ENCODE measurements around the gene TBRG1.

The TBRG1 gene

DNA sequence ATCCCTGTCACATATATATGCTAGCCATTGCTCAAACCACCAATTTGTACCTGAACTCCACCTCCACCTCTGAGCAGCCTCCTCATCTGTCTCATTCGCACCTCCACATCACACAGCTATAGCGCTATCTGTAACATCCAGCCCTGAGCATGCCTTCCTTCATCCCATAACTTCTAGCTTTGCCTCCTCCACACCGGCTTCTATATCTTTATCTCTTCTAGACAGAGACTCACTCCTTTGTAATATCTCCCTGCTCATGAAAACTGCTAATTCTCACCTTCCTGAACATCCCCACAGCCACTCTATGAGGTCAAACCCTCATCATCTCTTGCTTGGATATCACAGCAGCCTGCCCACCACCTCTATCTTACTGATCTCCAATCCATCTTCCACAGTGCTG is 44.9 kb downstream of the TBRG1 start:
- Histone ChIP-seq H3K4me3 (ENCODE audit: low read depth in 1 of 2, low read length in 2 of 2) (no peak overlapping the region), H3K9me3 (ENCODE audit: low read length) (no peaks in the 10 kb centered on the region), H3K36me3 (ENCODE audit: insufficient read depth, low read length) (peaks cover 6% of the 10 kb centered on the region), H3K9ac (ENCODE audit: low read length) (no peak overlapping the region), H3K4me1 (ENCODE audit: insufficient read depth, low read length) (peaks cover 3% of the 10 kb centered on the region), H3K27ac (ENCODE audit: low read depth, low read length) (no peak overlapping the region), H3K27me3 (ENCODE audit: control insufficient read depth in 1 of 2, insufficient read depth in 2 of 2, low read length in 2 of 2) (no peaks in the 10 kb centered on the region)

DNA sequence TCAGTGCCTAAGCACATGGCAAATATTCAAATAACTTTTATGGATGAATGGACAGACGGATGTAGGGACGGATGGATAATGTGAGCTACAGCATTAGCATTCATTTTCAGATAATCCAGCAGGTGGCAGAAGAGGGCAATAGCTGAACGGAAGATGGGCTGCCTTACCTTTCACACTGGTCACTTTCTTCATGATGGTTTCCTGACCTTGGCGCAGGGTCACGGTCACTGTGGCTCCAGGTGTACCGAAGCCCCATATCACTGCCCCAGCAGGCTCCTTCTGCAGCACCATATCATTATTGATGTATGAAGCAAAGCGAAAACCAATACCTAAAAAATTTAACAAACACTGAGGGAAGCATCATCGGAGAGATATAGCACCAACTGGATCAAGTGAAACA is 46.5 kb downstream of the TBRG1 start:
- Histone ChIP-seq H3K4me1 (ENCODE audit: insufficient read depth, low read length) (peaks cover 11% of the 10 kb centered on the region), H3K36me3 (ENCODE audit: insufficient read depth, low read length) (peaks cover 6% of the 10 kb centered on the region), H3K27me3 (ENCODE audit: control insufficient read depth in 1 of 2, insufficient read depth in 2 of 2, low read length in 2 of 2) (no peaks in the 10 kb centered on the region), H3K9ac (ENCODE audit: low read length) (no peak overlapping the region), H3K27ac (ENCODE audit: low read depth, low read length) (no peak overlapping the region), H3K4me3 (ENCODE audit: low read depth in 1 of 2, low read length in 2 of 2) (no peak overlapping the region), H3K9me3 (ENCODE audit: low read length) (no peaks in the 10 kb centered on the region)

DNA sequence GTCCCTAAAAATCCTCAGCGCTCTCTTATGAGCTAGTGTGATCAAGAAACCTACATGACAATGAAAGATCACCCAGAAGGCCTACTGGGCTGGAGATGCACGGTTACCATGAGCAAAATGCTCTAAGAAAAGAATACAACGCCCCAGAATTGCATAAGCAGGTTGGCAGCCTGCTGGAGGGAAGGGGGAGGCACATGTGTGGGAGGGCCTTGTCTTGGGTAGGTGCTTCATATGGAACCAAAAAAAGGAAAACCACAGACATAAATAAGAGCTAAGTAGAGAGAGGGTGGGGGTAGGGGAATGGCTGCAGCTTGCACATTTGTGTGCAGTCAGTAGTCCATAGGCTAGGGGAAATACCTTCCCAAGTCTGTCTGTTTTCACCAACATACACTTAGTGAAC is 48.1 kb downstream of the TBRG1 start:
- Histone ChIP-seq H3K27ac (ENCODE audit: low read depth, low read length) (no peak overlapping the region), H3K36me3 (ENCODE audit: insufficient read depth, low read length) (peaks cover 6% of the 10 kb centered on the region), H3K9ac (ENCODE audit: low read length) (no peak overlapping the region), H3K4me3 (ENCODE audit: low read depth in 1 of 2, low read length in 2 of 2) (no peak overlapping the region), H3K9me3 (ENCODE audit: low read length) (no peaks in the 10 kb centered on the region), H3K27me3 (ENCODE audit: control insufficient read depth in 1 of 2, insufficient read depth in 2 of 2, low read length in 2 of 2) (no peaks in the 10 kb centered on the region), H3K4me1 (ENCODE audit: insufficient read depth, low read length) (peaks cover 19% of the 10 kb centered on the region)

DNA sequence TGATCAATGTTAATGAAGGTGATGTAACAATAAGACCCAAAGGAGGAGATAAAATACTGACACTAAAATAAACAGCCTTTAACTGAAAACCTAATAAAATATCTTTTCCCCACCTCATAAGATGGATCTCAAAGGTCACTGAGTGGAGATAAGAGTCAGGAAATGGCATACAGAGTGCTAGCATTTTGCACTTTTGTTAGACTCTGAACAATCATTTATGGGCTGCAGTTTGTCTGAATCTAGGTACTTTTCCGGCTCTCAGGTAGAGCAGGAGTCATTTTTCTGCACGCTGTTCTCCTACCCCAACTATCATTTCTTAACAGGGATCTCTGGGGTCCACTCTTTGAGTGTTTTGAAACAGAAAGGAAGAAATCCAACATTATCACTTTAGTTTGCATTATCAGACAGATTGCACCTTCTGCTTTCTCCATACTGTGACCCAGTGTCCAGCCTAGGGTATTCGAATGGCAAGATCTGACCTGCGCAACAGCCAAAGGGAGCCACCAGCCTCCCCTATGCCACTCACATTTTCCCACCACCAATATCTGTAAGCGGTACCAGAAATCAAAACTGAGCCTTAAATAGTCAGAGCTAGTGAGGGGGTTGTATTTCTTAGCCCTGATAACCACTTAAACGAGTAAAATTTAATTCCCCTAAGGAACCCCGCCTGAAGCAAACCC is 50.0 kb downstream of the TBRG1 start:
- H3K9ac ChIP-seq (ENCODE audit: low read length) = peak overlapping the region; percentile 75
- H3K27ac ChIP-seq (ENCODE audit: low read depth, low read length) = peak overlapping the region; percentile 91
- H3K36me3 ChIP-seq (ENCODE audit: insufficient read depth, low read length) = no peaks in the 10 kb centered on the region
- no peaks in the 10 kb centered on the region for H3K9me3 ChIP-seq (ENCODE audit: low read length)
- peak overlapping the region; percentile 75 to 80 for H3K4me3 ChIP-seq (ENCODE audit: low read depth in 1 of 2, low read length in 2 of 2)
- peaks cover 19% of the 10 kb centered on the region for H3K4me1 ChIP-seq (ENCODE audit: insufficient read depth, low read length)
- no peaks in the 10 kb centered on the region for H3K27me3 ChIP-seq (ENCODE audit: control insufficient read depth in 1 of 2, insufficient read depth in 2 of 2, low read length in 2 of 2)

DNA sequence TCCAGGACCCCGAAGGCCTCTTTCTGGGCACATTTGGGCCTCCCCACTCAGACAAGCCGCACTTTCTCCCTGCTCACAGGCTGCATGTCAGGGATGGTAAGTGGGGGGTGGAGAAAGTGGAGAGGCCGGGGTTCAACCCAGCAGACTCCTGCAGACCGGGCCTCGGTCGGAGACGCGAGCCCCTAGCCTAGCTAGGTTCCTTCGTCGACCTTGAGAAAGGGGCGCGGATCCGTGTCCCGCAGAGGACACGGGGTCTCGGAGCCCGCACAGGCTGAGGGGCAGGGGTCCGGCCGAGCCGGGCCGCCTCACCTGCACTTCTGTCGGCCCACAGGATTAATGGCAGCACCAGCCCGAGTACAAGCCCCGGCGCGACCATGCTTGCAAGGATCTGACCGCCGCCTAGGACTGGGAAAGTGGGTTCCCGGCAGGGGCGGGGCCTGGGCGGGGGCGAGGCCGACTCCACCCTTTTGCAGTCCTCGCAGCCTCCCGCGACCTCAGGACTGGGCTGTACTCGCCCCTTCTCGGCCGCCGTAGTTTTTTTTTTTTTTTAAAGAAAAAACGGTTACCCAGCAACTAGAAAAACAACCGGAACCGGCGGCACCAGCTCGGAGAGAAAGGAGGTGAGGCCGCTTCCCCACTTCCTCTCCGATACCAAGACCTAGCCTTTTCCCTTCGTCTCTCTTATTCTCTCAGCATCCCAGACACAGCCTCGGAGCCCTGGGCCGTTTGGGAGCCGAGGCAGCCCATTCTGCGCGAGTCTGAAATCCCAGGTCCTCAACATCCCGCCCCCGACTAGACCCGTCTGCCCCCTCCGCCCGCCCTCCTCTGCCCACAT is 50.9 kb downstream of the TBRG1 start, which contains the start of the genes SIAE and SPA17:
Gene SIAE (minus strand): TSS at position 407 of the 835 bp plus-strand sequence. CDS start 31 bp downstream, at position 376.
Gene SPA17 (plus strand): TSS at position 572 of the 835 bp plus-strand sequence. CDS start 1,361 bp downstream, outside the sequence.
- peak within 1 kb of the TSS; percentile 91 for H3K27ac ChIP-seq (ENCODE audit: low read depth, low read length)
- H3K4me3 ChIP-seq (ENCODE audit: low read depth in 1 of 2, low read length in 2 of 2) = peak within 1 kb of the TSS; percentile 75 to 80
- peak within 1 kb of the TSS; percentile 75 for H3K9ac ChIP-seq (ENCODE audit: low read length)
- H3K27me3 ChIP-seq (ENCODE audit: control insufficient read depth in 1 of 2, insufficient read depth in 2 of 2, low read length in 2 of 2) = no peaks in the 10 kb centered on the region
- peaks cover 19% of the 10 kb centered on the region for H3K4me1 ChIP-seq (ENCODE audit: insufficient read depth, low read length)
- no peaks in the 10 kb centered on the region for H3K36me3 ChIP-seq (ENCODE audit: insufficient read depth, low read length)
- H3K9me3 ChIP-seq (ENCODE audit: low read length) = no peaks in the 10 kb centered on the region

DNA sequence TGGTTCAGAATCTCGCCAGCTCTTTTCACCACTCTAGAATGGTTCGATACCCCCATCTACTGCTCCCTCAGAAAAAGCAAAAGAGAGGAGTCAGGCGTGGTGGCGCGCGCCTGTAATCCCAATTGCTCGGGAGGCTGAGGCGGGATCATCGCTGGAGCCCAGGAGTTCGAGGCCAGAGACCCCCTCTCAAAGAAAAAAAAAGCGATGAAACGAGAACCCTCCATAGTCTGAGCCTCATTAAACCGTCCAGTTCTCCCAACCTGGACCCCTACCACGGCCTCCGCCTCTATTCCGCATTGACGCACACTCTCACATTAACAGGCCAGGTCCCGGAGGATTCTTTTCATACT is 51.5 kb downstream of the TBRG1 start:
- Histone ChIP-seq H3K27ac (ENCODE audit: low read depth, low read length) (peak overlapping the region; percentile 69), H3K9ac (ENCODE audit: low read length) (no peak overlapping the region)

DNA sequence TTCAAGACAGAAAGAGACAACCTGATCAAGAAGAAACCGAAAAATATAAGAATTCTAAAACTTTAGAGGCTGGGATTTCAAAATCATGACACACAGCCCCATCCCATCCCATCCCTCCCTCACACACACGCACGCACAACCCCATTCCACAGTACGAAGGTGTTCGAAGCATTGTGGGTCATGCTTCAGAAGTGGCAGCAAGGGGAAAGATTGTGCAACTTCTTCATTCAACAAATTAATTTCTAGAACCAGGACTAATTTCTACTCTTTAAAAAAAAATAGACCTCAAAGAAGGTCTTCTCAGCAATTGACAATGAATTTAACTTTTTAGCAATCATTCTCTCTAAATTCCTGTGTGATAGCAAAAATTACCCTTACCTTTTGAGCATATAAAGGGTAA is 51.9 kb downstream of the TBRG1 start:
- Histone ChIP-seq H3K27me3 (ENCODE audit: control insufficient read depth in 1 of 2, insufficient read depth in 2 of 2, low read length in 2 of 2) (no peaks in the 10 kb centered on the region), H3K36me3 (ENCODE audit: insufficient read depth, low read length) (no peaks in the 10 kb centered on the region), H3K9ac (ENCODE audit: low read length) (no peak overlapping the region), H3K9me3 (ENCODE audit: low read length) (no peaks in the 10 kb centered on the region), H3K4me3 (ENCODE audit: low read depth in 1 of 2, low read length in 2 of 2) (peak overlapping the region; percentile 75 to 80), H3K4me1 (ENCODE audit: insufficient read depth, low read length) (peaks cover 19% of the 10 kb centered on the region), H3K27ac (ENCODE audit: low read depth, low read length) (peak overlapping the region; percentile 69)

More for the DNA sequence above, 51.5 kb downstream of the TBRG1 start:
- Histone ChIP-seq H3K4me1 (ENCODE audit: insufficient read depth, low read length) (peaks cover 19% of the 10 kb centered on the region), H3K4me3 (ENCODE audit: low read depth in 1 of 2, low read length in 2 of 2) (peak overlapping the region; percentile 75 to 80), H3K36me3 (ENCODE audit: insufficient read depth, low read length) (no peaks in the 10 kb centered on the region), H3K9me3 (ENCODE audit: low read length) (no peaks in the 10 kb centered on the region), H3K27me3 (ENCODE audit: control insufficient read depth in 1 of 2, insufficient read depth in 2 of 2, low read length in 2 of 2) (no peaks in the 10 kb centered on the region)

DNA sequence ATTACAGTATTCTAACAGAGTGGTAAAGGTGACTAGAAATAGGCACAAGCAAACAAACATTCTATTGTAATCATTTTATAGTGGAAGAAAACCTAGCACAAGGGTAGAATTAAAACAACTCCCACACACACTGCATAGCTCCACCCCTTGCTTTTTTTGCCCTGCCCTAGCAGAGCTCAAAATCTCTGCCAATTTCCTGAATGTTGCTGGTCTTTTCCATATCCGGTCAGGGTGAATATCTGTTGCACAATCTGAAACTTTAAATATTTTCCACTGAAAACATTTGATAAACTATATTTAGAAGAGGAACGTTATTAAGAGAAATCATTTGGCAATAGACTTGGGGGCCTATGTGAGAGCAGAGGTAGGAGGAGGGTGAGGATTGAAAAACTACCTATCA is 53.7 kb downstream of the TBRG1 start:
- no peak overlapping the region for H3K4me3 ChIP-seq (ENCODE audit: low read depth in 1 of 2, low read length in 2 of 2)
- H3K4me1 ChIP-seq (ENCODE audit: insufficient read depth, low read length) = peaks cover 19% of the 10 kb centered on the region
- H3K9ac ChIP-seq (ENCODE audit: low read length) = no peak overlapping the region
- no peaks in the 10 kb centered on the region for H3K27me3 ChIP-seq (ENCODE audit: control insufficient read depth in 1 of 2, insufficient read depth in 2 of 2, low read length in 2 of 2)
- no peak overlapping the region for H3K27ac ChIP-seq (ENCODE audit: low read depth, low read length)
- no peaks in the 10 kb centered on the region for H3K9me3 ChIP-seq (ENCODE audit: low read length)
- H3K36me3 ChIP-seq (ENCODE audit: insufficient read depth, low read length) = no peaks in the 10 kb centered on the region

DNA sequence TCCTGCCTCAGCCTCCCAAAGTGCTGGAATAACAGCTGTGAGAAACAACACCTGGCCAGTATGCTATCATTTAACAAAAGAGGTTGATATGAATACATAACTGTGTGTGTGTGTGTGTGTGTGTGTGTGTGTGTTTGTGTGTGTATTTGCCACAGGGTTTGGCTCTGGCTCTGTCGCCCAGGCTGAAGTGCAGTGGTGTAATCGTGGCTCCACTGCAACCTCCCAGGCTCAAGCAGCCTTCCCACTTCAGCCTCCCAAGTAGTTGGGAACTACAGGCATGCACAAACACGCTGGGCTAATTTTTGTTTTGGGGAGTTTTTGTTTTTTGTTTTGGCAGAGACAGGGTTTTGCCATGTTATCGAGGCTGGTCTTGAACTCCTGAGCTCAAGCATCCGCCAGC is 55.8 kb downstream of the TBRG1 start:
- Histone ChIP-seq H3K36me3 (ENCODE audit: insufficient read depth, low read length) (no peaks in the 10 kb centered on the region), H3K4me3 (ENCODE audit: low read depth in 1 of 2, low read length in 2 of 2) (no peak overlapping the region), H3K9me3 (ENCODE audit: low read length) (no peaks in the 10 kb centered on the region), H3K4me1 (ENCODE audit: insufficient read depth, low read length) (peaks cover 9% of the 10 kb centered on the region), H3K27me3 (ENCODE audit: control insufficient read depth in 1 of 2, insufficient read depth in 2 of 2, low read length in 2 of 2) (no peaks in the 10 kb centered on the region), H3K27ac (ENCODE audit: low read depth, low read length) (no peak overlapping the region), H3K9ac (ENCODE audit: low read length) (no peak overlapping the region)

DNA sequence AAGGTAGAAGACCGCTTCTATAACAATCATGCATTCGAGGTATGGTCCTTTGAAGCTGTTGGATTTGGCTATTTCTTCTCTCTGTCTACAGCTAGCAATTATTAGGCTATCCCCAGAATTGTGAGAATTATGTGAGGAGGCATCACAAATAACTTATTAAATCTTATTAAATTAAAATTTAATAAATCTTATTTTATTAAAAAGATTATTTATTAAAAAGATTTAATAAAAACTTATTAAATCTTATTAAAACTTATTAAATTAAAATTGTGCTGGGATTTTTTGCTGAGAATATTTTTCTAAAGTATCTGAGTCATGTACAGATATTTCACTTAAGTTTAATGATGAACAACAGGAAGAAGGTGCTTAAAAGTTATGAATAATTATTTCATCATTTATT is 58.8 kb downstream of the TBRG1 start:
- no peak overlapping the region for H3K4me3 ChIP-seq (ENCODE audit: low read depth in 1 of 2, low read length in 2 of 2)
- no peaks in the 10 kb centered on the region for H3K9me3 ChIP-seq (ENCODE audit: low read length)
- H3K36me3 ChIP-seq (ENCODE audit: insufficient read depth, low read length) = no peaks in the 10 kb centered on the region
- no peak overlapping the region for H3K9ac ChIP-seq (ENCODE audit: low read length)
- H3K27me3 ChIP-seq (ENCODE audit: control insufficient read depth in 1 of 2, insufficient read depth in 2 of 2, low read length in 2 of 2) = no peaks in the 10 kb centered on the region
- H3K27ac ChIP-seq (ENCODE audit: low read depth, low read length) = no peak overlapping the region
- H3K4me1 ChIP-seq (ENCODE audit: insufficient read depth, low read length) = no peaks in the 10 kb centered on the region

DNA sequence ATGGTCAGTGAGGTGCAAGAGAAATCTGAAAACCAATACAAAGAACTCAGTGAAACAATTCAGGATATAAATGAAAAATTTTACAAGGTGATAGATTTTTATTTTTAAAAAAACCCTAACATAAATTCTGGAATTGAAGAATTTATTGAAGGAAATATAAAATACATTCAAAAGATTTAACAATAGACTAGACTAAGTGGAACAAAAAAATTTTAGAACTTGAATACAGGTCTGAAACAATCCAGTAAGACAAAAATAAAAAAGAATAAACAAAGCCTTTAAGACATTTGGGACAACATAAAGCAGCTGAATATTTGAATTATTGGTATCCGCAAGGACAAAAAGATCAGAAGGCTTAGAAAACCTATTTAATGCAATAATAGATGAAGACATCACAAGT is 59.8 kb downstream of the TBRG1 start:
- Histone ChIP-seq H3K4me1 (ENCODE audit: insufficient read depth, low read length) (no peaks in the 10 kb centered on the region), H3K9me3 (ENCODE audit: low read length) (no peaks in the 10 kb centered on the region), H3K27me3 (ENCODE audit: control insufficient read depth in 1 of 2, insufficient read depth in 2 of 2, low read length in 2 of 2) (no peaks in the 10 kb centered on the region), H3K4me3 (ENCODE audit: low read depth in 1 of 2, low read length in 2 of 2) (no peak overlapping the region), H3K27ac (ENCODE audit: low read depth, low read length) (no peak overlapping the region), H3K36me3 (ENCODE audit: insufficient read depth, low read length) (no peaks in the 10 kb centered on the region), H3K9ac (ENCODE audit: low read length) (no peak overlapping the region)

Measured in muscle layer of colon (tissue), 2 donors.